Esophagus muscularis mucosa (tissue), 4 donors: ENCODE measurements around the gene DNAI2. TPM values are rescaled to one million over a fixed set of nuclear protein-coding genes. Genes with fewer than 3 reads are reported as not detected.

ENCODE experiments used
- DNase-seq: peaks from one replicate; pipeline ENCODE4 v3.0.0-alpha.2; 2017; ENCODE audit errors: extremely low spot score
- H3K27ac ChIP-seq, 4 donors: fragments of 200-600 bp; sonication (generic); replicated peaks in 1 of 4; 1 replicate in 3 of 4; 2 replicates in 1 of 4; pipeline ENCODE4 v1.5.1; 2016 to 2019; ENCODE audit warnings: mild to moderate bottlenecking in 1 of 4
- H3K27me3 ChIP-seq, 4 donors: fragments of 200-600 bp; sonication (generic); one replicate each; pipeline versions ENCODE4 v1.5.1 to v1.6.0; 2016 to 2019
- H3K36me3 ChIP-seq, 4 donors: fragments of 200-600 bp; sonication (generic); one replicate each; pipeline ENCODE4 v1.5.1; 2016 to 2019
- H3K4me1 ChIP-seq, 4 donors: fragments of 200-600 bp; sonication (generic); one replicate each; pipeline ENCODE4 v1.5.1; 2016 to 2019
- H3K4me3 ChIP-seq, 4 donors: fragments of 200-600 bp; sonication (generic); 1 replicate in 2 of 4; 2 replicates in 2 of 4; pipeline ENCODE4 v1.5.1; 2016 to 2019; ENCODE audit warnings: mild to moderate bottlenecking in 4 of 4, moderate library complexity in 1 of 4
- H3K9me3 ChIP-seq, 4 donors: fragments of 200-600 bp; sonication (generic); 1 replicate in 3 of 4; 2 replicates in 1 of 4; pipeline ENCODE4 v1.5.1; 2016 to 2019
- EP300 ChIP-seq: sonication (generic); formaldehyde crosslinking; IDR thresholded peaks from one replicate; pipeline ENCODE4 v1.6.1; 2017; ENCODE audit warnings: antibody characterized with exemption
- POLR2A ChIP-seq: fragments of 450-650 bp; IDR thresholded peaks from one replicate; pipeline ENCODE4 v1.6.1; 2017; ENCODE audit warnings: antibody characterized with exemption, moderate library complexity, mild to moderate bottlenecking, low read depth
- POLR2AphosphoS5 ChIP-seq, 2 donors: sonication (generic); formaldehyde crosslinking; IDR thresholded peaks; one replicate each; pipeline ENCODE4 v1.6.1; 2017; ENCODE audit warnings: antibody characterized with exemption in 2 of 2
- WGBS: methylation state at CpG from one replicate; pipeline ENCODE4 v1.1.5; 2018; 5-methylcytosine and 5-hydroxymethylcytosine counted together
- intact Hi-C: fragments of 100-400 bp; cut with DNase I; formaldehyde crosslinking; loops from one replicate; pipeline ENCODE4 v1.15.1; 2023
- total RNA-seq, 4 donors: library from RNA; depleted of rRNA; stranded (reverse); fragments of >200 nt; gene quantifications; one replicate each; pipeline versions ENCODE4 v1.1.0 to v1.2.1, GENCODE V29; 2016
- TF ChIP-seq, protein P1 (sequence below), 3 experiments: fragments of 200-600 bp in 2 of 3; fragments of 450-650 bp in 1 of 3; sonication (generic) in 2 of 3; IDR thresholded peaks; one replicate each; pipeline ENCODE4 v1.5.1; 2017 to 2019; ENCODE audit warnings: antibody characterized with exemption in 3 of 3, mild to moderate bottlenecking in 2 of 3, moderate library complexity in 1 of 3

Gene DNAI2
- total RNA-seq, 4 donors from 2014 or later, result not detected

DNA sequence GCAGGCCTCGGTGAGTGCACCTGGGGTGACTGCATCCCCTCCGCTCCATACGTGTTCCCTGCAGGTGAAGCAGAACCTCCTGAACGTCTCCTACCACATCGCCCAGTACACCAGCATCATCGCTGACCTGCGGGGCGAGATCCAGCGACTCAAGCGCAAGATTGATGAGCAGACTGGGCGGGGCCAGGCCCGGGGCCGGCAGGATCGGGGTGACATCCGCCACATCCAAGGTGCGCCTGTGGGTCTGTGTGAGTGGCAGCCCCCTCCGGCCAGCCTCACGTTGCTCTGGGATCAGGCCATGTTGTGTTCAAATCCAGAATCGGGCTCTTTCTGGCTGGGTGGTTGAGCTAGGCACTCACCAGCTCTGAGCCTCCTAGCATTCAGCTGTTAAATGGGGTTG, 75.1 kb downstream of the DNAI2 start:
- H3K27ac ChIP-seq, result no peak overlapping the region
- TF ChIP-seq, protein P1, sequence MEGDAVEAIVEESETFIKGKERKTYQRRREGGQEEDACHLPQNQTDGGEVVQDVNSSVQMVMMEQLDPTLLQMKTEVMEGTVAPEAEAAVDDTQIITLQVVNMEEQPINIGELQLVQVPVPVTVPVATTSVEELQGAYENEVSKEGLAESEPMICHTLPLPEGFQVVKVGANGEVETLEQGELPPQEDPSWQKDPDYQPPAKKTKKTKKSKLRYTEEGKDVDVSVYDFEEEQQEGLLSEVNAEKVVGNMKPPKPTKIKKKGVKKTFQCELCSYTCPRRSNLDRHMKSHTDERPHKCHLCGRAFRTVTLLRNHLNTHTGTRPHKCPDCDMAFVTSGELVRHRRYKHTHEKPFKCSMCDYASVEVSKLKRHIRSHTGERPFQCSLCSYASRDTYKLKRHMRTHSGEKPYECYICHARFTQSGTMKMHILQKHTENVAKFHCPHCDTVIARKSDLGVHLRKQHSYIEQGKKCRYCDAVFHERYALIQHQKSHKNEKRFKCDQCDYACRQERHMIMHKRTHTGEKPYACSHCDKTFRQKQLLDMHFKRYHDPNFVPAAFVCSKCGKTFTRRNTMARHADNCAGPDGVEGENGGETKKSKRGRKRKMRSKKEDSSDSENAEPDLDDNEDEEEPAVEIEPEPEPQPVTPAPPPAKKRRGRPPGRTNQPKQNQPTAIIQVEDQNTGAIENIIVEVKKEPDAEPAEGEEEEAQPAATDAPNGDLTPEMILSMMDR (IDR thresholded peaks at IDR 0.05), result no peak
- no peaks in the 10 kb centered on the region for H3K36me3 ChIP-seq
- H3K4me1 ChIP-seq, result peaks cover 0 to 5% (median 2%) of the 10 kb centered on the region in 4 donors
- WGBS, result 68% methylated on average over 13 of the region's 19 CpGs
- H3K9me3 ChIP-seq, result no peaks in the 10 kb centered on the region
- no peak overlapping the region for H3K4me3 ChIP-seq
- no peak for DNase-seq
- intact Hi-C loops, result no loop called here
- H3K27me3 ChIP-seq, result peaks cover 0 to 86% (median 6%) of the 10 kb centered on the region in 4 donors

DNA sequence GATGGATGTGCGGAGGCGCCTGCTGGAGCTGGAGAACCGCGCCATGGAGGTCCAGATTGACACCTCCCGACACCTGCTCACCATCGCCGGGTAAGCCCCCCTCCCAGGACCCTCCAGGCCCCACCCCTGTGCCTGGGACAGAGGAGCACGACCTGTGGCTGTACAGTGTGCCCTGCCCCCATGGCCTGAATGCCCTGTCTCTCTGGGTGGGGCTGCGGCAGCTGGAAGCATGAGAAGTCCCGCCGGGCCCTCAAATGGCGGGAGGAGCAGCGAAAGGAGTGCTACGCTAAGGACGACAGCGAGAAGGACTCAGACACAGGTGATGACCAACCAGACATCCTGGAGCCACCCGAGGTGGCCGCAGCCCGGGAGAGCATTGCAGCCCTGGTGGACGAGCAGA, 76.5 kb downstream of the DNAI2 start:
- no peak for TF ChIP-seq EP300
- TF ChIP-seq, protein P1 (IDR thresholded peaks at IDR 0.05), result no peak
- TF ChIP-seq POLR2A, result no peak
- TF ChIP-seq POLR2AphosphoS5 (IDR thresholded peaks at IDR 0.05), result no peak
- Histone ChIP-seq H3K36me3 (no peaks in the 10 kb centered on the region), H3K9me3 (no peaks in the 10 kb centered on the region), H3K27ac (no peak overlapping the region), H3K4me1 (peaks cover 0 to 7% (median 3%) of the 10 kb centered on the region in 4 donors), H3K4me3 (no peak overlapping the region), H3K27me3 (peaks cover 0 to 86% (median 10%) of the 10 kb centered on the region in 4 donors)
- intact Hi-C loops, result no loop called here
- 80% methylated on average over 7 of the region's 20 CpGs for WGBS
- DNase-seq, result no peak

DNA sequence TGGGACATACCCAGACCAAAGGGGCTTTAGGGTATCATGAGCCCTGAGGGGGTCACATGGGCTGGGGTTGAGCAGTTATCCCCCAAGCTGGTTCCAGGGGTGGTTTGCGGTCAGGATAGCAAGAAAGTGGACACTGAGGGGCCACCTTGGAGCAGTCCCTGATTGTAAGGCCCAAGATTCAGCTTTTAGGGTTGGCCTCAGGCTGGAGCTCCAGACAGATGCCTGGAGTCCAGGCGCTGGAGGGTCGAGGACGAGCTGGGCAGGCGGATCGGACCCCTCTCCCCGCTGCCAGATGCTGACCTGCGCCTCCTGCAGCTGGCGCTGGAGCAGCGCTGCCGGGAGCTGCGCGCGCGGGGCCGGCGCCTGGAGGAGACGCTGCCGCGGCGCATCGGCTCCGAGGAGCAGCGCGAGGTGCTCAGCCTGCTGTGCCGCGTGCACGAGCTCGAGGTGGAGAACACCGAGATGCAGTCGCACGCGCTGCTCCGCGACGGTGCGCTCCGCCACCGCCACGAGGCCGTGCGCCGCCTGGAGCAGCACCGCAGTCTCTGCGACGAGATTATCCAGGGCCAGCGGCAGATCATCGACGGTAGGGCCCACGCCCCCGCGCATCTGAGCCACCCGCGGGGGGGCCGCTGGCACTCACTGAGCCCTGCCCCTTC, 77.6 kb downstream of the DNAI2 start:
- Histone ChIP-seq H3K27me3 (peaks cover 0 to 93% (median 10%) of the 10 kb centered on the region in 4 donors), H3K4me1 (peaks cover 0 to 10% (median 6%) of the 10 kb centered on the region in 4 donors), H3K4me3 (no peak overlapping the region), H3K27ac (no peak overlapping the region), H3K36me3 (no peaks in the 10 kb centered on the region), H3K9me3 (no peaks in the 10 kb centered on the region)
- DNase-seq, result no peak
- TF ChIP-seq POLR2A (no peak), EP300 (no peak)
- intact Hi-C loops, result no loop called here
- WGBS, result 3% methylated on average over 30 of the region's 55 CpGs

DNA sequence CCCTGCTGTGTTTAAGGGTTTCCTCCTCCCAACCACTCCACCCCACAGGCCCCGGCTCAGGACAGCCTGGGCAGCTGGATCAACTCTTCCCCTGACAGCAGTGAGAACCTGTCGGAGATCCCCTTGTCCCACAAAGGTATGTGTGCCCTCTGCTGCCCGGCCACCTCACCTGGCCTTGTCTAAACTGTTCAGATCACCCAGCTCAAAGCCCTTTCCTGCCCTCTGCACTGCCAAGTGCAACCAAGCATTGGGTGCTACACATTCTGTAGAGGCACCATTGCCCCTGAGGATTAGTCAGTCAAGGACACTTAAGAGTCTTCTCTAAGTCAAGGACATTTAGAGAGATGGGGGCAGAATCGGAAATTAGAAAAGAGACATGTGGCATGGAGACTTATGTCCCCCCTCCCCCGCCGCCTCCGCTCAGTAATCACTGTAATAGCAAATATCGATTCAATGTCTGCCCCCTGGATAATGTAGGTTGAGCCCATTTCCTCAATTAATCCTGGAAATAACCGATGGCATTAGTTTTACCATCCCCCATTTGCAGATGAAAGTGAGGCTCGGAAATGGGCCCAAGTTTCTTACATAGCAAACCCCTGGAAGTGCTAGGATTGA, 79.5 kb downstream of the DNAI2 start:
- intact Hi-C loops, result no loop called here
- WGBS, result 68% methylated on average over 9 of the region's 10 CpGs
- DNase-seq, result no peak
- no peaks in the 10 kb centered on the region for H3K9me3 ChIP-seq
- peaks cover 0 to 99% (median 23%) of the 10 kb centered on the region in 4 donors for H3K27me3 ChIP-seq
- H3K36me3 ChIP-seq, result no peaks in the 10 kb centered on the region
- no peak overlapping the region for H3K4me3 ChIP-seq
- no peak overlapping the region for H3K27ac ChIP-seq
- peaks cover 0 to 23% (median 15%) of the 10 kb centered on the region in 4 donors for H3K4me1 ChIP-seq
- TF ChIP-seq, protein P1 (IDR thresholded peaks at IDR 0.05), result no peak
- TF ChIP-seq POLR2A, result no peak
- TF ChIP-seq EP300, result no peak
- TF ChIP-seq POLR2AphosphoS5 (IDR thresholded peaks at IDR 0.05), result no peak

DNA sequence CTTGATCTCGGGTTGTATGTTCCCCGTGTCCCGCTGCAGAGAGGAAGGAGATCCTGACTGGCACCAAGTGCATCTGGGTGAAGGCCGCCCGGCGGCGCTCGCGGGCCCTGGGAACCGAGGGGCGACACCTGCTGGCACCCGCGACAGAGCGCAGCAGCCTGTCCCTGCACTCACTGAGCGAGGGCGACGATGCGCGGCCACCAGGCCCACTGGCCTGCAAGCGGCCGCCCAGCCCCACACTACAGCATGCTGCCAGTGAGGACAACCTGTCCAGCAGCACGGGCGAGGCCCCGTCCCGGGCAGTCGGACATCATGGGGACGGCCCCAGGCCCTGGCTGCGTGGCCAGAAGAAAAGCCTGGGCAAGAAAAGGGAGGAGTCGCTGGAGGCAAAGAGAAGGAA, 80.1 kb downstream of the DNAI2 start:
- no peaks in the 10 kb centered on the region for H3K36me3 ChIP-seq
- TF ChIP-seq, protein P1 (IDR thresholded peaks at IDR 0.05), result peak in 1 of 3 experiments; percentile 33
- no peak for TF ChIP-seq POLR2AphosphoS5 (IDR thresholded peaks at IDR 0.05)
- H3K27ac ChIP-seq, result no peak overlapping the region
- WGBS, result 15% methylated on average over 10 of the region's 29 CpGs
- no peaks in the 10 kb centered on the region for H3K9me3 ChIP-seq
- no peak overlapping the region for H3K4me3 ChIP-seq
- intact Hi-C loops, result no loop called here
- H3K4me1 ChIP-seq, result peaks cover 0 to 23% (median 15%) of the 10 kb centered on the region in 4 donors
- no peak for DNase-seq
- H3K27me3 ChIP-seq, result peaks cover 0 to 99% (median 26%) of the 10 kb centered on the region in 4 donors
